HepG2 (cell line): ENCODE data around the gene VPREB3. TPM values are rescaled to one million over a fixed set of nuclear protein-coding genes. Genes with fewer than 3 reads are reported as not detected.
A peak's percentile ranks its signal among the peaks of the same experiment; 100 is the strongest.

ENCODE experiments used
- ATAC-seq: fragments of 200-7000 bp; cut with Tn5 transposase; 3 replicates; pipeline ENCODE4 v1.9.1; 2020; ENCODE audit warnings: mild to moderate bottlenecking, moderate library complexity
- BruUV-seq: library from RNA; stranded (reverse); fragments of 400-500 nt; replicated peaks from 2 replicates; lab custom pipeline; 2021; lab: Mats Ljungman, UMichigan
- CTCF ChIA-PET: fragments of 300-600 bp; formaldehyde crosslinking; extraction: SDS; loops from one replicate; lab custom pipeline; 2021; ENCODE audit warnings: low total read pairs, inconsistent platforms, low intra/inter-chr PET ratio; lab: Yijun Ruan, JAX
- POLR2A ChIA-PET: fragments of 350-600 bp; sonication (Branson Sonifier 250); formaldehyde crosslinking; loops from one replicate; lab custom pipeline; 2020; ENCODE audit warnings: antibody characterized with exemption, inconsistent platforms; lab: Yijun Ruan, JAX
- DNase-seq: peaks from one replicate; pipeline ENCODE4 v3.0.0-alpha.2; 2015; ENCODE audit warnings: low spot score
- FAIRE-seq: peaks from 3 replicates; lab custom pipeline; 2011; peaks lifted over from hg19 to GRCh38; lab: Jason Lieb, UNC
- H2AFZ ChIP-seq: one replicate; pipeline ENCODE4 v1.6.1; 2011; ENCODE audit warnings: low read length, inconsistent platforms
- H3K27ac ChIP-seq: fragments of 300-600 bp; 3 replicates; pipeline ENCODE4 v1.8.0; 2011; ENCODE audit warnings: mixed run types, mild to moderate bottlenecking, mixed read lengths, low read length, inconsistent platforms; ENCODE audit not compliant: insufficient read depth; ENCODE audit errors: extremely low read length
- H3K27me3 ChIP-seq, 2 experiments: fragments of 200-600 bp in 1 of 2; 2 replicates in 1 of 2; 3 replicates in 1 of 2; pipeline versions ENCODE4 v1.6.0 to v1.8.0; 2011; ENCODE audit warnings: low read length in 2 of 2, mild to moderate bottlenecking in 2 of 2, moderate library complexity in 2 of 2, inconsistent platforms in 1 of 2; ENCODE audit not compliant: insufficient read depth in 2 of 2, control insufficient read depth in 1 of 2
- H3K36me3 ChIP-seq, 2 experiments: fragments of 200-600 bp in 1 of 2; replicated peaks in 1 of 2; 2 replicates in 1 of 2; 3 replicates in 1 of 2; pipeline versions ENCODE4 v1.5.1 to v1.8.0; 2011; ENCODE audit warnings: low read length in 2 of 2, inconsistent platforms in 1 of 2; ENCODE audit not compliant: insufficient read depth in 2 of 2, control insufficient read depth in 1 of 2
- H3K4me1 ChIP-seq: 2 replicates; pipeline ENCODE4 v1.5.1; 2012; ENCODE audit warnings: low read length, inconsistent platforms; ENCODE audit not compliant: insufficient read depth
- H3K4me2 ChIP-seq: 2 replicates; pipeline ENCODE4 v1.6.0; 2011; ENCODE audit warnings: low read depth, low read length, inconsistent platforms
- H3K4me3 ChIP-seq, 3 experiments: fragments of 200-600 bp in 1 of 3; sonication (generic), shearing (Covaris generic) in 1 of 3; replicated peaks in 1 of 3; 2 replicates each; pipeline ENCODE4 v1.5.1; 2011 to 2016; ENCODE audit warnings: low read length in 3 of 3, inconsistent platforms in 2 of 3, low read depth in 2 of 3, mild to moderate bottlenecking in 2 of 3, control low read depth in 1 of 3, mixed read lengths in 1 of 3; ENCODE audit not compliant: insufficient read depth in 1 of 3
- H3K79me2 ChIP-seq: one replicate; pipeline ENCODE4 v1.6.1; 2011; ENCODE audit warnings: low read length, inconsistent platforms; ENCODE audit not compliant: insufficient read depth
- H3K9ac ChIP-seq: 2 replicates; pipeline ENCODE4 v1.6.0; 2011; ENCODE audit warnings: mild to moderate bottlenecking, low read depth, low read length, inconsistent platforms; ENCODE audit not compliant: insufficient read depth
- H3K9me3 ChIP-seq: 2 replicates; pipeline ENCODE4 v1.5.1; 2012; ENCODE audit warnings: mild to moderate bottlenecking, low read length
- H4K20me1 ChIP-seq: 2 replicates; pipeline ENCODE4 v1.6.0; 2011; ENCODE audit warnings: inconsistent platforms, mild to moderate bottlenecking, low read length, moderate library complexity; ENCODE audit not compliant: insufficient read depth
- EHMT2 ChIP-seq: fragments of 200-600 bp; sonication (generic); IDR thresholded peaks from 2 replicates; pipeline ENCODE4 v1.7.0; 2017; ENCODE audit warnings: antibody characterized with exemption, low read depth, low read length, borderline replicate concordance
- HINFP ChIP-seq: sonication (generic); formaldehyde crosslinking; IDR thresholded peaks from 2 replicates; pipeline ENCODE4 v1.4.0; 2020; ENCODE audit warnings: low read depth, mild to moderate bottlenecking, missing genetic modification reagents
- HOXA3 ChIP-seq: sonication (generic); formaldehyde crosslinking; IDR thresholded peaks from 2 replicates; pipeline ENCODE4 v1.5.0; 2020; ENCODE audit warnings: missing genetic modification reagents
- POLR2G ChIP-seq: fragments of 200-400 bp; formaldehyde crosslinking; IDR thresholded peaks from 2 replicates; pipeline ENCODE4 v1.6.1; 2018; ENCODE audit warnings: mild to moderate bottlenecking, low read depth, low read length, moderate library complexity
- SNAI1 ChIP-seq: sonication (generic); formaldehyde crosslinking; IDR thresholded peaks from 2 replicates; pipeline ENCODE4 v1.5.0; 2020; ENCODE audit warnings: mild to moderate bottlenecking, missing genetic modification reagents, borderline replicate concordance
- SNAPC2 ChIP-seq: sonication (generic); formaldehyde crosslinking; IDR thresholded peaks from 2 replicates; pipeline ENCODE4 v1.8.1; 2022; ENCODE audit warnings: mild to moderate bottlenecking, missing genetic modification reagents
- ZBTB20 ChIP-seq: sonication (generic); formaldehyde crosslinking; IDR thresholded peaks from 2 replicates; pipeline ENCODE4 v1.8.1; 2023; ENCODE audit warnings: missing genetic modification reagents, low read depth, mild to moderate bottlenecking, borderline replicate concordance
- ZC3H13 ChIP-seq: sonication (generic); formaldehyde crosslinking; IDR thresholded peaks from 2 replicates; pipeline ENCODE4 v1.8.1; 2023; ENCODE audit warnings: mild to moderate bottlenecking, missing genetic modification reagents, moderate library complexity
- ZNF598 ChIP-seq: sonication (generic); formaldehyde crosslinking; IDR thresholded peaks from 2 replicates; pipeline ENCODE4 v1.5.1; 2020; ENCODE audit warnings: mild to moderate bottlenecking, missing genetic modification reagents, borderline replicate concordance
- ZNF605 ChIP-seq: sonication (generic); formaldehyde crosslinking; IDR thresholded peaks from 2 replicates; pipeline ENCODE4 v1.8.0; 2022; ENCODE audit warnings: mild to moderate bottlenecking, missing genetic modification reagents
- ZNF678 ChIP-seq: sonication (generic); formaldehyde crosslinking; IDR thresholded peaks from 2 replicates; pipeline ENCODE4 v1.4.0; 2020; ENCODE audit warnings: mild to moderate bottlenecking, missing genetic modification reagents
- ZSCAN20 ChIP-seq: sonication (generic); formaldehyde crosslinking; IDR thresholded peaks from 2 replicates; pipeline ENCODE4 v1.4.0; 2020; ENCODE audit warnings: missing genetic modification reagents, mild to moderate bottlenecking, borderline replicate concordance
- WGBS: methylation state at CpG from one replicate; pipeline ENCODE4 v1.1.6; 2017; ENCODE audit warnings: low lambda C conversion rate; 5-methylcytosine and 5-hydroxymethylcytosine counted together
- in situ Hi-C: cut with HindIII; loops from 2 replicates; pipeline ENCODE4 v1.10.0; 2017; ENCODE audit warnings: low pct_unique_long_range_greater_than_20kb; ENCODE audit not compliant: extremely low pct_ligation_motif_present
- intact Hi-C: fragments of 100-400 bp; cut with micrococcal nuclease; formaldehyde crosslinking; loops from one replicate; pipeline ENCODE4 v1.10.0; 2022; ENCODE audit not compliant: unreplicated experiment
- polyA plus RNA-seq, 8 experiments: library from polyadenylated mRNA; depleted of rRNA in 3 of 8; stranded (reverse) in 7 of 8; unstranded in 1 of 8; fragments of >200 nt; fragmentation: Illumina TruSeq in 4 of 8; extraction: Trizol in 4 of 8; gene quantifications; 2 replicates each; pipeline versions ENCODE4 v1.2.1 to v1.2.3, GENCODE V29; 2011 to 2016; ENCODE audit warnings: low read depth in 4 of 8, missing spikeins in 1 of 8, mixed read lengths in 1 of 8; ENCODE audit not compliant: insufficient read depth in 1 of 8
- total RNA-seq, 5 experiments: library from RNA; depleted of rRNA; stranded (reverse); fragments of >200 nt; fragmentation: Illumina TruSeq; extraction: Trizol; gene quantifications; 2 replicates each; pipeline ENCODE4 v1.2.3, GENCODE V29; 2016; ENCODE audit warnings: low read depth in 1 of 5
- TF ChIP-seq, protein P1 (sequence below): sonication (generic); formaldehyde crosslinking; IDR thresholded peaks from 2 replicates; pipeline ENCODE4 v1.9.0; 2021; ENCODE audit warnings: missing genetic modification reagents, mild to moderate bottlenecking, borderline replicate concordance

VPREB3 gene
- total and polyA plus RNA-seq, 2 of the 13 experiments (the other 11 are each of a cell fraction or from before 2014, with no cell fraction given), result 0.22 TPM; not detected in 1

- no peak overlapping the region for H2AFZ ChIP-seq
- H3K79me2 ChIP-seq, result no peaks in the 10 kb centered on the region
- no peak for FAIRE-seq
- CTCF ChIA-PET, result no interaction called here
- no peak for DNase-seq
- intact Hi-C loops (no loop called here), in situ Hi-C loops (loop anchor here (5.0 kb wide), 1 partner anchor 66 kb away; no protein-coding TSS in a partner anchor)
- H3K9me3 ChIP-seq, result no peaks in the 10 kb centered on the region
- no peak overlapping the region for H3K4me3 ChIP-seq
- no peaks in the 10 kb centered on the region for H3K36me3 ChIP-seq
- no peak for TF ChIP-seq EHMT2
- TF ChIP-seq ZC3H13, result 0 out of 2 replicates have a peak, but pooled peaks have one; percentile 32
- TF ChIP-seq, all 625 proteins: peak for 1
- Histone ChIP-seq H3K27me3 (no peaks in the 10 kb centered on the region), H3K27ac (no peak overlapping the region), H4K20me1 (no peaks in the 10 kb centered on the region), H3K4me2 (no peak overlapping the region), H3K9ac (no peak overlapping the region), H3K4me1 (peaks cover 70% of the 10 kb centered on the region)
- no CpG with 5 or more reads among the region's 15 CpGs for WGBS
- POLR2A ChIA-PET, result interaction anchor here (0.8 to 1.3 kb wide), 3 partner anchors 8 to 10 kb away, joined by 3 to 4 read pairs (median 3); partner anchors contain the start of gene MMP11
- ATAC-seq, result no peak
- no TSS peak for BruUV-seq
Measured at GRCh38 chr22:23781065-23781464, 26.8 kb upstream of the VPREB3 start.

DNA sequence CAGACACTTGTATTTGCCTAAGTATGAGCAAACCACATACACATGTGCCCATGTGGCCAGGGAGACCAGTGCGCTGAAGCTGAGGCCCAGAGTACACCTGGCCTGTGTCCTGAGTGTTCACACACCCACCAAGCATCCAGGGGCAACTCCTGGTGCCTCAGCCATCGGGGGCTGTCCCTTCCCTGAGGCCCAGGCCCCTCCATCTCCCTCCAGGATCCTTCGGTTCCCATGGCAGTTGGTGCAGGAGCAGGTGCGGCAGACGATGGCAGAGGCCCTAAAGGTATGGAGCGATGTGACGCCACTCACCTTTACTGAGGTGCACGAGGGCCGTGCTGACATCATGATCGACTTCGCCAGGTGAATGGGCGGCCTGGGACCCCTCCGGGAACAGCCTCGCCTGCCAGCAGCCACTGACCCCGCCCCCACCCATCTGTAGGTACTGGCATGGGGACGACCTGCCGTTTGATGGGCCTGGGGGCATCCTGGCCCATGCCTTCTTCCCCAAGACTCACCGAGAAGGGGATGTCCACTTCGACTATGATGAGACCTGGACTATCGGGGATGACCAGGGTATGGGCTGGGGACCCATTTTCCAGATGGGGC, 26.0 kb upstream of the VPREB3 start:
- ChIA-PET CTCF (no interaction called here), POLR2A (interaction anchor here (1.1 to 1.4 kb wide), 2 partner anchors 9 to 77 kb away, joined by 3 read pairs; partner anchors contain the start of gene SLC2A11)
- H2AFZ ChIP-seq, result no peak overlapping the region
- DNase-seq (no peak), ATAC-seq (no peak), FAIRE-seq (no peak)
- peaks cover 70% of the 10 kb centered on the region for H3K4me1 ChIP-seq
- no peaks in the 10 kb centered on the region for H3K36me3 ChIP-seq
- no peaks in the 10 kb centered on the region for H3K79me2 ChIP-seq
- intact Hi-C loops (no loop called here), in situ Hi-C loops (loop anchor here (5.0 kb wide), 1 partner anchor 67 kb away; no protein-coding TSS in a partner anchor)
- no peaks in the 10 kb centered on the region for H4K20me1 ChIP-seq
- H3K4me3 ChIP-seq, result no peak overlapping the region
- TF ChIP-seq HINFP (CRISPR knock-in tag), result no peak
- TF ChIP-seq HOXA3 (CRISPR knock-in tag), result no peak
- TF ChIP-seq, protein P1, sequence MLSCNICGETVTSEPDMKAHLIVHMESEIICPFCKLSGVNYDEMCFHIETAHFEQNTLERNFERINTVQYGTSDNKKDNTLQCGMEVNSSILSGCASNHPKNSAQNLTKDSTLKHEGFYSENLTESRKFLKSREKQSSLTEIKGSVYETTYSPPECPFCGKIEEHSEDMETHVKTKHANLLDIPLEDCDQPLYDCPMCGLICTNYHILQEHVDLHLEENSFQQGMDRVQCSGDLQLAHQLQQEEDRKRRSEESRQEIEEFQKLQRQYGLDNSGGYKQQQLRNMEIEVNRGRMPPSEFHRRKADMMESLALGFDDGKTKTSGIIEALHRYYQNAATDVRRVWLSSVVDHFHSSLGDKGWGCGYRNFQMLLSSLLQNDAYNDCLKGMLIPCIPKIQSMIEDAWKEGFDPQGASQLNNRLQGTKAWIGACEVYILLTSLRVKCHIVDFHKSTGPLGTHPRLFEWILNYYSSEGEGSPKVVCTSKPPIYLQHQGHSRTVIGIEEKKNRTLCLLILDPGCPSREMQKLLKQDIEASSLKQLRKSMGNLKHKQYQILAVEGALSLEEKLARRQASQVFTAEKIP, result no peak
- TF ChIP-seq ZNF598 (CRISPR knock-in tag), result no peak
- no peak for TF ChIP-seq ZNF605
- no peak for TF ChIP-seq ZSCAN20 (CRISPR knock-in tag)
- no peak for TF ChIP-seq SNAPC2 (CRISPR knock-in tag)
- TF ChIP-seq SNAI1 (CRISPR knock-in tag), result no peak
- no peak for TF ChIP-seq POLR2G
- no peak for TF ChIP-seq ZNF678 (CRISPR knock-in tag)
- TF ChIP-seq ZBTB20 (CRISPR knock-in tag), result no peak
- H3K9ac ChIP-seq, result no peak overlapping the region
- H3K4me2 ChIP-seq, result no peak overlapping the region
- H3K9me3 ChIP-seq, result no peaks in the 10 kb centered on the region
- BruUV-seq, result no TSS peak
- WGBS, result 97% methylated on average over 6 of the region's 20 CpGs
- no peak overlapping the region for H3K27ac ChIP-seq
- H3K27me3 ChIP-seq, result no peaks in the 10 kb centered on the region
